BJ (cell line): ENCODE measurements around the gene SNX1. TPM values are rescaled to one million over a fixed set of nuclear protein-coding genes. Genes with fewer than 3 reads are reported as not detected.
"Not testable (repeated sequence)": the region's sequence is repeated elsewhere in the genome, so short reads cannot be mapped to it uniquely, and the experiment has no call there.

Experiments used
- CTCF ChIA-PET: fragments of 350-600 bp; formaldehyde crosslinking; extraction: SDS; loops from one replicate; lab custom pipeline; 2021; ENCODE audit warnings: antibody characterized with exemption, inconsistent platforms; lab: Yijun Ruan, JAX
- POLR2A ChIA-PET: fragments of 300-600 bp; sonication (Branson Sonifier 250); formaldehyde crosslinking; extraction: SDS; loops from one replicate; lab custom pipeline; 2021; ENCODE audit warnings: antibody characterized with exemption; lab: Charles Lee
- DNase-seq: peaks from one replicate; pipeline ENCODE4 v3.0.0-alpha.2; 2011; ENCODE audit warnings: low read depth
- H3K27me3 ChIP-seq: 2 replicates; pipeline ENCODE4 v1.6.0; 2011; ENCODE audit warnings: low read length; ENCODE audit not compliant: control insufficient read depth, insufficient read depth
- H3K36me3 ChIP-seq: 2 replicates; pipeline ENCODE4 v1.5.1; 2011; ENCODE audit warnings: low read length; ENCODE audit not compliant: control insufficient read depth, insufficient read depth
- H3K4me3 ChIP-seq: 2 replicates; pipeline ENCODE4 v1.5.1; 2011; ENCODE audit warnings: low read depth, mild to moderate bottlenecking, control low read depth, low read length
- polyA plus RNA-seq: library from polyadenylated mRNA; depleted of rRNA; stranded (reverse); fragments of >200 nt; gene quantifications from 2 replicates; pipeline ENCODE4 v1.2.3, GENCODE V29; 2011
- TF ChIP-seq, protein P1 (sequence below): IDR thresholded peaks from 2 replicates; pipeline ENCODE4 v1.5.1; 2011; ENCODE audit warnings: low read depth, mild to moderate bottlenecking, control low read depth, inconsistent platforms, low read length, moderate library complexity; ENCODE audit not compliant: insufficient read depth

SNX1 gene
- polyA plus RNA-seq, 1 experiment = 57.5 TPM

GRCh38 chr15:64111679-64112050, 15.9 kb downstream of the SNX1 start:
- CTCF ChIA-PET = interaction anchor here (0.8 to 1.5 kb wide), 2 partner anchors 9 to 34 kb away, joined by 3 to 6 read pairs; no protein-coding TSS in a partner anchor
- TF ChIP-seq, protein P1, sequence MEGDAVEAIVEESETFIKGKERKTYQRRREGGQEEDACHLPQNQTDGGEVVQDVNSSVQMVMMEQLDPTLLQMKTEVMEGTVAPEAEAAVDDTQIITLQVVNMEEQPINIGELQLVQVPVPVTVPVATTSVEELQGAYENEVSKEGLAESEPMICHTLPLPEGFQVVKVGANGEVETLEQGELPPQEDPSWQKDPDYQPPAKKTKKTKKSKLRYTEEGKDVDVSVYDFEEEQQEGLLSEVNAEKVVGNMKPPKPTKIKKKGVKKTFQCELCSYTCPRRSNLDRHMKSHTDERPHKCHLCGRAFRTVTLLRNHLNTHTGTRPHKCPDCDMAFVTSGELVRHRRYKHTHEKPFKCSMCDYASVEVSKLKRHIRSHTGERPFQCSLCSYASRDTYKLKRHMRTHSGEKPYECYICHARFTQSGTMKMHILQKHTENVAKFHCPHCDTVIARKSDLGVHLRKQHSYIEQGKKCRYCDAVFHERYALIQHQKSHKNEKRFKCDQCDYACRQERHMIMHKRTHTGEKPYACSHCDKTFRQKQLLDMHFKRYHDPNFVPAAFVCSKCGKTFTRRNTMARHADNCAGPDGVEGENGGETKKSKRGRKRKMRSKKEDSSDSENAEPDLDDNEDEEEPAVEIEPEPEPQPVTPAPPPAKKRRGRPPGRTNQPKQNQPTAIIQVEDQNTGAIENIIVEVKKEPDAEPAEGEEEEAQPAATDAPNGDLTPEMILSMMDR = no peak
- Histone ChIP-seq H3K4me3 (no peak overlapping the region), H3K27me3 (no peaks in the 10 kb centered on the region), H3K36me3 (peaks cover 1% of the 10 kb centered on the region)
- POLR2A ChIA-PET = no interaction called here
- DNase-seq = no peak

- H3K36me3 ChIP-seq = peaks cover 1% of the 10 kb centered on the region
- H3K27me3 ChIP-seq = no peaks in the 10 kb centered on the region
- TF ChIP-seq, protein P1 = no peak
- CTCF ChIA-PET = interaction anchor here (0.8 to 1.5 kb wide), 2 partner anchors 10 to 34 kb away, joined by 3 to 6 read pairs; no protein-coding TSS in a partner anchor
- POLR2A ChIA-PET = no interaction called here
- DNase-seq = no peak
- no peak overlapping the region for H3K4me3 ChIP-seq
Observed at GRCh38 chr15:64112073-64112772, 16.4 kb downstream of the SNX1 start.

GRCh38 chr15:64112904-64113303, 17.1 kb downstream of the SNX1 start:
- POLR2A ChIA-PET = no interaction called here
- H3K36me3 ChIP-seq = peaks cover 1% of the 10 kb centered on the region
- no peaks in the 10 kb centered on the region for H3K27me3 ChIP-seq
- DNase-seq = no peak
- CTCF ChIA-PET = interaction anchor here (1.1 kb wide), 1 partner anchor 14 kb away, joined by 4 read pairs; no protein-coding TSS in a partner anchor
- H3K4me3 ChIP-seq = no peak overlapping the region
- TF ChIP-seq, protein P1 = no peak

DNA sequence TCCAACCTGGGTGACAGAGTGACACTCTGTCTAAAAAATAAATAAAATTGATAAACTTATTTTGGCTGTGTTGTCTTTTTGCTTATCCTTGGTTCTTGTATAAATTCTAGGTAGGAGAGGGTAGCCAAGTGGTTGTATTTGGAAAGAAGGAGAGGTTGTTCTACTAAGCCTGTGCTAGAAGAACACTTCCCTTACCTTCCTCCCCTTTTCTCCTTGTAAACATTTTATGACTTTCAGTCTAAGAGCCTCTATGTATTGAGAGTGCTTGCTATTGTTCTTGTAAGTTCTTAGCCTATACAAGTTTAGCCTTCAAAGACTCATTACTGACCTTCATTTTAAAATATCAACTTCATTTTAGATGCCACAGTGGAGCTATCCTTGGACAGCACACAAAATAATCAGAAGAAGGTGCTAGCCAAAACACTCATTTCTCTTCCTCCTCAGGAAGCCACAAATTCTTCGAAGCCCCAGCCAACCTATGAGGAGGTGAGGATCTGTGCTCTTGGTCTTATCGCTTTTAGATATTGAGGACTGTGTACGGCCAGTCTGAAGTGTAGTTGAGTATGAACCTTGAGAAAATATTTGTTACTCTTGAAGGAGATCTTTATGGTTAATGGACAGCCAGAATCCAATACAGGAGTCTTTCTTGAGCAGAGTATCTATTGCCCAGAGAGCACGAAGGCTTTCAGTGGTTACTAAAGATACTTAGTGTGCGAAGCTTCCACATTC, 22.1 kb downstream of the SNX1 start:
- DNase-seq = no peak
- no peak overlapping the region for H3K4me3 ChIP-seq
- no peaks in the 10 kb centered on the region for H3K27me3 ChIP-seq
- H3K36me3 ChIP-seq = peaks cover 12% of the 10 kb centered on the region
- ChIA-PET POLR2A (no interaction called here), CTCF (interaction anchor here (0.7 kb wide), 1 partner anchor 738 kb away, joined by 3 read pairs; no protein-coding TSS in a partner anchor)
- TF ChIP-seq, protein P1 = no peak

- H3K27me3 ChIP-seq, POLR2A ChIA-PET, DNase-seq, H3K4me3 ChIP-seq: not testable (repeated sequence)
- CTCF ChIA-PET = interaction anchor here (1.0 kb wide), 1 partner anchor 13 kb away, joined by 3 read pairs; no protein-coding TSS in a partner anchor
- peaks cover 15% of the 10 kb centered on the region for H3K36me3 ChIP-seq
Observed at GRCh38 chr15:64120322-64120721, 24.5 kb downstream of the SNX1 start.
